ENCODE measurements around the gene MED23. TPM values are rescaled to one million over a fixed set of nuclear protein-coding genes. Genes with fewer than 3 reads are reported as not detected.

MED23 gene
- total RNA-seq, 1 donor from 2014 or later: 26.3 TPM

DNA sequence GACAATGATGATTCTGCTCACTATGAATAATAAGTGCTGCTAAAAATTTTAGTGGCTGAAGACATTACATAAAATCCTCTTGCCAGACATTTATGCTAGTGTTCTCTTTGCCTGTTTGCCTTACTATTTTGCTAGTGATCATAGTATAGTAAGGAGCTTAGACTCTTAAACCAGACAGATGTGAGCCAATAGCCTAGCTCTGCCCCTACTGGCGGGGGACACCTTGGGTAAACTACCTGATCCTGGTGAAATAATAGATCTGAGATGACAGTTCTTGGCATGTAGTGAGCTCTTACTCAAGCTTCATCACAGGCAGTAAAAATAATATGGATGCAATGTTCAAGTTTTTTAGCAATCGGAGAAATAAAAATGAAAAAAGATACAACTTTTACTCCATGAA, 27.9 kb upstream of the MED23 start:
- no peaks in the 10 kb centered on the region for H3K27me3 ChIP-seq
- intact Hi-C loops (cut with DNase I): no loop called here
- DNase-seq (ENCODE audit: extremely low spot score in 2 of 2): no peak

DNA sequence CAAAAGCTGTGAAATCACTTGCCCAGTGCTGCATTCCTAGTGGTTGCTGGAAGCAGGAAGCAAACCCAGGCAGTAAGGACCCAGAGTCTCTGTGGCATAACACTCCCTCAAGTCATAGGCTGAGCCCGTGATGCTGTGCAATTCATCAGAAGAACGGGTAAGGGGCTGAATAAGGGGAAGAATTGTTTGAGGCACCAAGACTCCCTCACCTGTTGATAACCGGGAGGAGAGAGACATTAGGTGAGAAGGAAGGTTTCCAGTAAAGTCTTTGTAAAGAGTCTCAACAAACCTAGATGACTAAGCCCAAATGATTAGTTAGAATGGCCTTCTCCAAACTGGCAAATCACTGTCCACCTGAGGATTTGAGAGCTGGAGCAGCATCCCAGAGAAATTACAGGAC, 27.3 kb upstream of the MED23 start:
- no peaks in the 10 kb centered on the region for H3K27me3 ChIP-seq
- no peaks in the 10 kb centered on the region for H3K36me3 ChIP-seq
- DNase-seq (ENCODE audit: extremely low spot score in 2 of 2): no peak
- H3K27ac ChIP-seq: no peak overlapping the region
- H3K9me3 ChIP-seq: no peaks in the 10 kb centered on the region
- TF ChIP-seq, protein P1, sequence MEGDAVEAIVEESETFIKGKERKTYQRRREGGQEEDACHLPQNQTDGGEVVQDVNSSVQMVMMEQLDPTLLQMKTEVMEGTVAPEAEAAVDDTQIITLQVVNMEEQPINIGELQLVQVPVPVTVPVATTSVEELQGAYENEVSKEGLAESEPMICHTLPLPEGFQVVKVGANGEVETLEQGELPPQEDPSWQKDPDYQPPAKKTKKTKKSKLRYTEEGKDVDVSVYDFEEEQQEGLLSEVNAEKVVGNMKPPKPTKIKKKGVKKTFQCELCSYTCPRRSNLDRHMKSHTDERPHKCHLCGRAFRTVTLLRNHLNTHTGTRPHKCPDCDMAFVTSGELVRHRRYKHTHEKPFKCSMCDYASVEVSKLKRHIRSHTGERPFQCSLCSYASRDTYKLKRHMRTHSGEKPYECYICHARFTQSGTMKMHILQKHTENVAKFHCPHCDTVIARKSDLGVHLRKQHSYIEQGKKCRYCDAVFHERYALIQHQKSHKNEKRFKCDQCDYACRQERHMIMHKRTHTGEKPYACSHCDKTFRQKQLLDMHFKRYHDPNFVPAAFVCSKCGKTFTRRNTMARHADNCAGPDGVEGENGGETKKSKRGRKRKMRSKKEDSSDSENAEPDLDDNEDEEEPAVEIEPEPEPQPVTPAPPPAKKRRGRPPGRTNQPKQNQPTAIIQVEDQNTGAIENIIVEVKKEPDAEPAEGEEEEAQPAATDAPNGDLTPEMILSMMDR (IDR thresholded peaks at IDR 0.05): no peak
- TF ChIP-seq POLR2AphosphoS5 (IDR thresholded peaks at IDR 0.05; ENCODE audit: insufficient read depth in 1 of 2, low read depth in 1 of 2): no peak
- TF ChIP-seq POLR2A (IDR thresholded peaks at IDR 0.05): no peak
- intact Hi-C loops (cut with DNase I): no loop called here
- no peaks in the 10 kb centered on the region for H3K4me1 ChIP-seq
- H3K4me3 ChIP-seq: no peak overlapping the region

More for the DNA sequence above, 27.9 kb upstream of the MED23 start:
- Histone ChIP-seq H3K4me3 (no peak overlapping the region), H3K9me3 (no peaks in the 10 kb centered on the region), H3K36me3 (no peaks in the 10 kb centered on the region), H3K27ac (no peak overlapping the region), H3K4me1 (no peaks in the 10 kb centered on the region)
- TF ChIP-seq POLR2A (IDR thresholded peaks at IDR 0.05): no peak
- TF ChIP-seq POLR2AphosphoS5 (IDR thresholded peaks at IDR 0.05; ENCODE audit: insufficient read depth in 1 of 2, low read depth in 1 of 2): no peak
- TF ChIP-seq, protein P1 (IDR thresholded peaks at IDR 0.05): no peak

DNA sequence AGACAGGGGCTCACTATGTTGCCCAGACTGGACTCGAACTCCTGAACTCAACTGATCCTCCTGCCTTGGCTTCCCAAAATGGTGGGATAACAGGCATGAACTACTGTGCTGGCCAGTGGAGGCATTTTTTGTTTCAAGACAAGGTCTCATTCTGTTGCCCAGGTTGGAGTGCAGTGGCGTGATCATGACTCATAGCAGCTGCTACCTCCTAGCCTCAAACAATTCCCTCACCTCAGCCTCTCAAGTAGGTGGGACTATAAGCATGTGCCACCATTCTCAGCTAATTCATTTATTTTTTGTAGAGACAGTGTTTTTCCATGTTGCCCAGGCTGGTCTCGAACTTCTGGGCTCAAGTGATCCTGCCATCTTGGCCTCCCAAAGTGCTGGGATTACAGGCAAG, 26.3 kb upstream of the MED23 start:
- DNase-seq (ENCODE audit: extremely low spot score in 2 of 2): no peak
- no peaks in the 10 kb centered on the region for H3K27me3 ChIP-seq
- no peak for TF ChIP-seq POLR2A (IDR thresholded peaks at IDR 0.05)
- no peak for TF ChIP-seq POLR2AphosphoS5 (IDR thresholded peaks at IDR 0.05; ENCODE audit: insufficient read depth in 1 of 2, low read depth in 1 of 2)
- TF ChIP-seq, protein P1 (IDR thresholded peaks at IDR 0.05): no peak
- H3K4me1 ChIP-seq: no peaks in the 10 kb centered on the region
- no peaks in the 10 kb centered on the region for H3K9me3 ChIP-seq
- intact Hi-C loops (cut with DNase I): no loop called here
- no peaks in the 10 kb centered on the region for H3K36me3 ChIP-seq
- H3K27ac ChIP-seq: no peak overlapping the region
- no peak overlapping the region for H3K4me3 ChIP-seq

DNA sequence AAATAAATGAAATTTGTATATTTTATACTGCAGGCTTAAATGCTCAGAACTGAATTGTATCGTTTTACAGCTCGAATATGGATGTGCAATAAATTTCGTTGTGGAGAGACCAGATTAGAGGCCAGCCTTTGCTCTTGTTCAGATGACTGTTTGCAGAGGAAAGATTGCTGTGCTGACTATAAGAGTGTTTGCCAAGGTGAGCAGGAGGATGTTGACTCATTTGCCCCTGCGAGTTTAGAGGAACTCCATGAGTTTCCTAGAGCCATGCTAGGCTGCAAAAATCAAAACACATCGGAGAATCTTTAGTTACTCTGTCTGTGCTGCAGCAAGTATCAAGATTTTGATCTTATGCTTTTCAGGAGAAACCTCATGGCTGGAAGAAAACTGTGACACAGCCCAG, 24.4 kb upstream of the MED23 start:
- H3K9me3 ChIP-seq: no peaks in the 10 kb centered on the region
- DNase-seq (ENCODE audit: extremely low spot score in 2 of 2): no peak
- H3K4me1 ChIP-seq: no peaks in the 10 kb centered on the region
- H3K36me3 ChIP-seq: no peaks in the 10 kb centered on the region
- TF ChIP-seq, protein P1 (IDR thresholded peaks at IDR 0.05): no peak
- TF ChIP-seq POLR2AphosphoS5 (IDR thresholded peaks at IDR 0.05; ENCODE audit: insufficient read depth in 1 of 2, low read depth in 1 of 2): no peak
- TF ChIP-seq POLR2A (IDR thresholded peaks at IDR 0.05): no peak
- no peak overlapping the region for H3K27ac ChIP-seq
- intact Hi-C loops (cut with DNase I): no loop called here
- H3K27me3 ChIP-seq: no peaks in the 10 kb centered on the region
- H3K4me3 ChIP-seq: no peak overlapping the region

DNA sequence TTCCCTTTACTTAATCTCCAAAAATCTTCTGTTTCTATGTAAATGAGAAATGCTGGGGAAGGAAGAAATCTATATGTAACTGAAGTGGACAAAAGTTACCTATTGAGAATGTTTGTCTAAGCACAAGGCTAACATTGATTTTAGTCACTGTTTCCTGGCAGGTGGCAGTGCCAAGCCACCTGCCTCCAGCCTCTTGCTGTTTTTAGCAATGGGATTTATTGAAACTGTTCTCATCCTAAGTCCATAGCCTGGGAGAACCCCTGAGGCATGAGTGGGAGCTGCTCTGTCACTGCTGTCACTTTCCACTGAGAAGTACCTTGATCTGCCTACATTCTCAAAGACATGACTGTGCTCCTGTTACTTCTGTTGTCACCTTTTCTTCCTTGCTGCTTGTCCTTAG, 23.7 kb upstream of the MED23 start:
- Histone ChIP-seq H3K9me3 (no peaks in the 10 kb centered on the region), H3K27ac (no peak overlapping the region), H3K4me3 (no peak overlapping the region), H3K27me3 (no peaks in the 10 kb centered on the region), H3K36me3 (no peaks in the 10 kb centered on the region), H3K4me1 (no peaks in the 10 kb centered on the region)
- intact Hi-C loops (cut with DNase I): no loop called here
- DNase-seq (ENCODE audit: extremely low spot score in 2 of 2): no peak
- TF ChIP-seq POLR2A (IDR thresholded peaks at IDR 0.05): no peak
- TF ChIP-seq, protein P1 (IDR thresholded peaks at IDR 0.05): no peak
- TF ChIP-seq POLR2AphosphoS5 (IDR thresholded peaks at IDR 0.05; ENCODE audit: insufficient read depth in 1 of 2, low read depth in 1 of 2): no peak
